ENCODE data around the gene LNX2.

DNA sequence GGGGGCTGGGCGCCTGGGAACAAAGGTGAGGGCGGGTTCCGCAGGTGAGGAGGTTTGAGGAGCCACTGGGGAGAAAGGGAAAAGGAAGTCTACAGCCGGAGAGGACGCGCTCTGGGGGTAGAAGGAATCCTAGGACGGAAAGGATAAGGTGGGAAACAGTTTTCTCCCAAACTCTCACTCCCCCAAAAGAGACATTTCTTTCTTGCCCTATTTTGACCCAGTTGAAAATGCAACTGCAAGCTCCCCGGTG is 712 bp upstream of the LNX2 start:
- TF ChIP-seq, protein P1, sequence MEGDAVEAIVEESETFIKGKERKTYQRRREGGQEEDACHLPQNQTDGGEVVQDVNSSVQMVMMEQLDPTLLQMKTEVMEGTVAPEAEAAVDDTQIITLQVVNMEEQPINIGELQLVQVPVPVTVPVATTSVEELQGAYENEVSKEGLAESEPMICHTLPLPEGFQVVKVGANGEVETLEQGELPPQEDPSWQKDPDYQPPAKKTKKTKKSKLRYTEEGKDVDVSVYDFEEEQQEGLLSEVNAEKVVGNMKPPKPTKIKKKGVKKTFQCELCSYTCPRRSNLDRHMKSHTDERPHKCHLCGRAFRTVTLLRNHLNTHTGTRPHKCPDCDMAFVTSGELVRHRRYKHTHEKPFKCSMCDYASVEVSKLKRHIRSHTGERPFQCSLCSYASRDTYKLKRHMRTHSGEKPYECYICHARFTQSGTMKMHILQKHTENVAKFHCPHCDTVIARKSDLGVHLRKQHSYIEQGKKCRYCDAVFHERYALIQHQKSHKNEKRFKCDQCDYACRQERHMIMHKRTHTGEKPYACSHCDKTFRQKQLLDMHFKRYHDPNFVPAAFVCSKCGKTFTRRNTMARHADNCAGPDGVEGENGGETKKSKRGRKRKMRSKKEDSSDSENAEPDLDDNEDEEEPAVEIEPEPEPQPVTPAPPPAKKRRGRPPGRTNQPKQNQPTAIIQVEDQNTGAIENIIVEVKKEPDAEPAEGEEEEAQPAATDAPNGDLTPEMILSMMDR (optimal IDR thresholded peaks at IDR 0.05 in 1 of 3, IDR thresholded peaks at IDR 0.05 in 1 of 3, conservative IDR thresholded peaks at IDR 0.05 in 1 of 3; ENCODE audit: extremely low read depth in 1 of 3, insufficient read depth in 2 of 3, low read length in 3 of 3), result no peak
- TF ChIP-seq EZH2 (IDR thresholded peaks at IDR 0.05; ENCODE audit: low read length), result no peak
